ENCODE measurements around the gene USP32. TPM values are rescaled to one million over a fixed set of nuclear protein-coding genes. Genes with fewer than 3 reads are reported as not detected.

The USP32 gene
- total and polyA plus RNA-seq, 2 of the 8 experiments (the other 6 are each of a cell fraction or from before 2014, with no cell fraction given), result 29.6 to 112 TPM

DNA sequence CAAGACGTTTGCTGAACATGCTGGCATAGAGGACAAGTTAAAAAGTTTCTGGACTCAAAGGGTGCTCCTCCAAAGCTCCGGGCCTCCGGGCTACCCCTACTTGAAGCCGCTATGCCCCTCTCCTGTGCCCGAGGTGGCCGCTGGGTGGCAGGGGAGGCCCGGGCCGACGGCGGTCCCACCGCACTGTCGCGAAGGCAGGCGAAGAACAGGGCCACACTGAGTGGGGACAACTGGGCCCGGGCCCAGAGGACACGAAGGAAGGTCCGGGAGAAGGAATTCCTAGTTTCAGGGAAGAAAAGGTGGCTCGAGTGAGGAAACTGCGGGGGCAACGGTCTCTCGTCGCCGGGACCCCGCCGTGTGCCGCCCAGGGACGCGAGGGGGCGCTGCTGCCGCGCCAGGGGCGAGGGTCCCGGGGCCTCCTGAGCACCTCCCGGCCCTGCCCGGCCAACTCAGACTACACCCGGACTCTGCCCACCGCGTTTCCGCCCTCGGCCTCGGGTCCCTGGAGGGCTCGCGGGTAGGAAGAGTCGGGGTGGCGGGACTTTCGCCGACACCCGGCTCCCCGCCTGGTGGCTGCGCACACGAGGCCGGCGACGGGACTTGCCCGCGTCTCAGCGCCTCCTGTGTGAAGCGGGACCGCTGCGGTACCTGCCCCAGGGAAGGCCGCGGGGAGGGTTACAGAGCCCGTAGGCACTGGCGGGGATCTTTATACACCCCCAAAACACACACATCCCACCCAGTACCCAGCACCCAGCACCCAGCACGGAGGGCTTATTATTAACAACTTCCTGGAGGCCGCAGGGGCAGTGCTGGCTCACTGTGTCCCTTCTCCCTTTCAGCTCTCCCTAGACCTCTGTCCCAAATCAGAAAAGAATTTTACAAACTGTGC, 29.6 kb upstream of the USP32 start (continued):
- TF ChIP-seq, protein P1, sequence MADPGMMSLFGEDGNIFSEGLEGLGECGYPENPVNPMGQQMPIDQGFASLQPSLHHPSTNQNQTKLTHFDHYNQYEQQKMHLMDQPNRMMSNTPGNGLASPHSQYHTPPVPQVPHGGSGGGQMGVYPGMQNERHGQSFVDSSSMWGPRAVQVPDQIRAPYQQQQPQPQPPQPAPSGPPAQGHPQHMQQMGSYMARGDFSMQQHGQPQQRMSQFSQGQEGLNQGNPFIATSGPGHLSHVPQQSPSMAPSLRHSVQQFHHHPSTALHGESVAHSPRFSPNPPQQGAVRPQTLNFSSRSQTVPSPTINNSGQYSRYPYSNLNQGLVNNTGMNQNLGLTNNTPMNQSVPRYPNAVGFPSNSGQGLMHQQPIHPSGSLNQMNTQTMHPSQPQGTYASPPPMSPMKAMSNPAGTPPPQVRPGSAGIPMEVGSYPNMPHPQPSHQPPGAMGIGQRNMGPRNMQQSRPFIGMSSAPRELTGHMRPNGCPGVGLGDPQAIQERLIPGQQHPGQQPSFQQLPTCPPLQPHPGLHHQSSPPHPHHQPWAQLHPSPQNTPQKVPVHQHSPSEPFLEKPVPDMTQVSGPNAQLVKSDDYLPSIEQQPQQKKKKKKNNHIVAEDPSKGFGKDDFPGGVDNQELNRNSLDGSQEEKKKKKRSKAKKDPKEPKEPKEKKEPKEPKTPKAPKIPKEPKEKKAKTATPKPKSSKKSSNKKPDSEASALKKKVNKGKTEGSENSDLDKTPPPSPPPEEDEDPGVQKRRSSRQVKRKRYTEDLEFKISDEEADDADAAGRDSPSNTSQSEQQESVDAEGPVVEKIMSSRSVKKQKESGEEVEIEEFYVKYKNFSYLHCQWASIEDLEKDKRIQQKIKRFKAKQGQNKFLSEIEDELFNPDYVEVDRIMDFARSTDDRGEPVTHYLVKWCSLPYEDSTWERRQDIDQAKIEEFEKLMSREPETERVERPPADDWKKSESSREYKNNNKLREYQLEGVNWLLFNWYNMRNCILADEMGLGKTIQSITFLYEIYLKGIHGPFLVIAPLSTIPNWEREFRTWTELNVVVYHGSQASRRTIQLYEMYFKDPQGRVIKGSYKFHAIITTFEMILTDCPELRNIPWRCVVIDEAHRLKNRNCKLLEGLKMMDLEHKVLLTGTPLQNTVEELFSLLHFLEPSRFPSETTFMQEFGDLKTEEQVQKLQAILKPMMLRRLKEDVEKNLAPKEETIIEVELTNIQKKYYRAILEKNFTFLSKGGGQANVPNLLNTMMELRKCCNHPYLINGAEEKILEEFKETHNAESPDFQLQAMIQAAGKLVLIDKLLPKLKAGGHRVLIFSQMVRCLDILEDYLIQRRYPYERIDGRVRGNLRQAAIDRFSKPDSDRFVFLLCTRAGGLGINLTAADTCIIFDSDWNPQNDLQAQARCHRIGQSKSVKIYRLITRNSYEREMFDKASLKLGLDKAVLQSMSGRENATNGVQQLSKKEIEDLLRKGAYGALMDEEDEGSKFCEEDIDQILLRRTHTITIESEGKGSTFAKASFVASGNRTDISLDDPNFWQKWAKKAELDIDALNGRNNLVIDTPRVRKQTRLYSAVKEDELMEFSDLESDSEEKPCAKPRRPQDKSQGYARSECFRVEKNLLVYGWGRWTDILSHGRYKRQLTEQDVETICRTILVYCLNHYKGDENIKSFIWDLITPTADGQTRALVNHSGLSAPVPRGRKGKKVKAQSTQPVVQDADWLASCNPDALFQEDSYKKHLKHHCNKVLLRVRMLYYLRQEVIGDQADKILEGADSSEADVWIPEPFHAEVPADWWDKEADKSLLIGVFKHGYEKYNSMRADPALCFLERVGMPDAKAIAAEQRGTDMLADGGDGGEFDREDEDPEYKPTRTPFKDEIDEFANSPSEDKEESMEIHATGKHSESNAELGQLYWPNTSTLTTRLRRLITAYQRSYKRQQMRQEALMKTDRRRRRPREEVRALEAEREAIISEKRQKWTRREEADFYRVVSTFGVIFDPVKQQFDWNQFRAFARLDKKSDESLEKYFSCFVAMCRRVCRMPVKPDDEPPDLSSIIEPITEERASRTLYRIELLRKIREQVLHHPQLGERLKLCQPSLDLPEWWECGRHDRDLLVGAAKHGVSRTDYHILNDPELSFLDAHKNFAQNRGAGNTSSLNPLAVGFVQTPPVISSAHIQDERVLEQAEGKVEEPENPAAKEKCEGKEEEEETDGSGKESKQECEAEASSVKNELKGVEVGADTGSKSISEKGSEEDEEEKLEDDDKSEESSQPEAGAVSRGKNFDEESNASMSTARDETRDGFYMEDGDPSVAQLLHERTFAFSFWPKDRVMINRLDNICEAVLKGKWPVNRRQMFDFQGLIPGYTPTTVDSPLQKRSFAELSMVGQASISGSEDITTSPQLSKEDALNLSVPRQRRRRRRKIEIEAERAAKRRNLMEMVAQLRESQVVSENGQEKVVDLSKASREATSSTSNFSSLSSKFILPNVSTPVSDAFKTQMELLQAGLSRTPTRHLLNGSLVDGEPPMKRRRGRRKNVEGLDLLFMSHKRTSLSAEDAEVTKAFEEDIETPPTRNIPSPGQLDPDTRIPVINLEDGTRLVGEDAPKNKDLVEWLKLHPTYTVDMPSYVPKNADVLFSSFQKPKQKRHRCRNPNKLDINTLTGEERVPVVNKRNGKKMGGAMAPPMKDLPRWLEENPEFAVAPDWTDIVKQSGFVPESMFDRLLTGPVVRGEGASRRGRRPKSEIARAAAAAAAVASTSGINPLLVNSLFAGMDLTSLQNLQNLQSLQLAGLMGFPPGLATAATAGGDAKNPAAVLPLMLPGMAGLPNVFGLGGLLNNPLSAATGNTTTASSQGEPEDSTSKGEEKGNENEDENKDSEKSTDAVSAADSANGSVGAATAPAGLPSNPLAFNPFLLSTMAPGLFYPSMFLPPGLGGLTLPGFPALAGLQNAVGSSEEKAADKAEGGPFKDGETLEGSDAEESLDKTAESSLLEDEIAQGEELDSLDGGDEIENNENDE (IDR thresholded peaks at IDR 0.05; ENCODE audit: insufficient replicate concordance, low read length), result no peak
- no peak; the same call in 1 of the 2 replicates for TF ChIP-seq TBP (IDR thresholded peaks at IDR 0.05; ENCODE audit: low read depth, low read length)
- TF ChIP-seq, protein P2, sequence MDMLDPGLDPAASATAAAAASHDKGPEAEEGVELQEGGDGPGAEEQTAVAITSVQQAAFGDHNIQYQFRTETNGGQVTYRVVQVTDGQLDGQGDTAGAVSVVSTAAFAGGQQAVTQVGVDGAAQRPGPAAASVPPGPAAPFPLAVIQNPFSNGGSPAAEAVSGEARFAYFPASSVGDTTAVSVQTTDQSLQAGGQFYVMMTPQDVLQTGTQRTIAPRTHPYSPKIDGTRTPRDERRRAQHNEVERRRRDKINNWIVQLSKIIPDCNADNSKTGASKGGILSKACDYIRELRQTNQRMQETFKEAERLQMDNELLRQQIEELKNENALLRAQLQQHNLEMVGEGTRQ (IDR thresholded peaks at IDR 0.05; ENCODE audit: low read length), result 0 out of 2 replicates have a peak, but pooled peaks have one; percentile 9
- TF ChIP-seq HDAC6 (IDR thresholded peaks at IDR 0.05; ENCODE audit: low read depth, low read length), result no peak
- 0 out of 4 replicates have a peak, but pooled peaks have one; percentile 15 to 24 for TF ChIP-seq HDAC2 (IDR thresholded peaks at IDR 0.05; ENCODE audit: borderline replicate concordance in 1 of 2, low read depth in 2 of 2, low read length in 2 of 2)
- TF ChIP-seq CBX5 (IDR thresholded peaks at IDR 0.05; ENCODE audit: low read depth, low read length), result no peak
- TF ChIP-seq NANOG (IDR thresholded peaks at IDR 0.05; ENCODE audit: insufficient read depth, low read depth, low read length, poor library complexity, severe bottlenecking), result no peak
